Measurements from ENCODE around the gene IL1RAPL1.
"Not testable (repeated sequence)": the region's sequence is repeated elsewhere in the genome, so short reads cannot be mapped to it uniquely, and the experiment has no call there.

IL1RAPL1 gene

GRCh38 chrX:28997706-28998463, 410.6 kb downstream of the IL1RAPL1 start:
- DNase-seq: no peak

- DNase-seq: no peak
Measured at GRCh38 chrX:28998609-28999135, 411.4 kb downstream of the IL1RAPL1 start.

- no peak for DNase-seq
Measured at GRCh38 chrX:29012867-29013266, 425.6 kb downstream of the IL1RAPL1 start.

GRCh38 chrX:29023207-29023606, 436.0 kb downstream of the IL1RAPL1 start:
- DNase-seq: peak in 1 of 2 donors; percentile 3

GRCh38 chrX:29024871-29025270, 437.6 kb downstream of the IL1RAPL1 start:
- DNase-seq: peak; percentile 8 to 55

GRCh38 chrX:29039501-29039900, 452.3 kb downstream of the IL1RAPL1 start:
- DNase-seq: no peak

GRCh38 chrX:29040160-29040559, 452.9 kb downstream of the IL1RAPL1 start:
- DNase-seq: no peak

- DNase-seq: no peak
Measured at GRCh38 chrX:29042341-29042740, 455.1 kb downstream of the IL1RAPL1 start.

- no peak for DNase-seq
Measured at GRCh38 chrX:29043746-29044145, 456.5 kb downstream of the IL1RAPL1 start.

- DNase-seq: no peak
Measured at GRCh38 chrX:29044423-29045184, 457.4 kb downstream of the IL1RAPL1 start.

- DNase-seq: no peak
Measured at GRCh38 chrX:29065477-29065876, 478.2 kb downstream of the IL1RAPL1 start.

- no peak for DNase-seq
Measured at GRCh38 chrX:29066516-29066915, 479.3 kb downstream of the IL1RAPL1 start.

GRCh38 chrX:29067351-29067750, 480.1 kb downstream of the IL1RAPL1 start:
- no peak for DNase-seq

- DNase-seq: no peak
Measured at GRCh38 chrX:29071525-29072320, 484.5 kb downstream of the IL1RAPL1 start.

- DNase-seq: no peak
Measured at GRCh38 chrX:29082558-29082957, 495.3 kb downstream of the IL1RAPL1 start.

GRCh38 chrX:29083823-29084222, 496.6 kb downstream of the IL1RAPL1 start:
- DNase-seq: no peak

GRCh38 chrX:29090811-29091210, 503.6 kb downstream of the IL1RAPL1 start:
- no peak for DNase-seq

- no peak for DNase-seq
Measured at GRCh38 chrX:29107231-29107630, 520.0 kb downstream of the IL1RAPL1 start.

- DNase-seq: no peak
Measured at GRCh38 chrX:29110041-29110440, 522.8 kb downstream of the IL1RAPL1 start.

GRCh38 chrX:29113221-29113620, 526.0 kb downstream of the IL1RAPL1 start:
- no peak for DNase-seq

- DNase-seq: not testable (repeated sequence)
Measured at GRCh38 chrX:29122817-29123216, 535.6 kb downstream of the IL1RAPL1 start.

- no peak for DNase-seq
Measured at GRCh38 chrX:29130905-29131304, 543.7 kb downstream of the IL1RAPL1 start.

GRCh38 chrX:29136904-29137303, 549.7 kb downstream of the IL1RAPL1 start:
- DNase-seq: no peak
